MCF 10A (cell line): ENCODE data around the gene XPNPEP2. TPM values are rescaled to one million over a fixed set of nuclear protein-coding genes. Genes with fewer than 3 reads are reported as not detected.

Experiments
- BruUV-seq: library from RNA; stranded (reverse); fragments of 400-500 nt; replicated peaks from 2 replicates; lab custom pipeline; 2021; lab: Mats Ljungman, UMichigan
- CTCF ChIA-PET: fragments of 300-600 bp; sonication (Branson Sonifier 250); formaldehyde crosslinking; extraction: SDS; loops from one replicate; lab custom pipeline; 2021; ENCODE audit warnings: antibody characterized with exemption, inconsistent platforms; lab: Yijun Ruan, JAX
- POLR2A ChIA-PET: fragments of 300-600, 350-650 bp; sonication (Branson Sonifier 250); formaldehyde crosslinking; extraction: SDS; loops from one replicate; lab custom pipeline; 2020; ENCODE audit warnings: antibody characterized with exemption, inconsistent platforms; lab: Yijun Ruan, JAX
- DNase-seq: peaks from one replicate; pipeline ENCODE4 v3.0.0-alpha.2; 2018; ENCODE audit not compliant: unreplicated experiment
- H3K27ac Mint-ChIP-seq: one replicate; pipeline ENCODE4 v1.8.0; 2022; ENCODE audit warnings: mild to moderate bottlenecking, low read depth, mixed read lengths; ENCODE audit not compliant: unreplicated experiment
- H3K27me3 Mint-ChIP-seq: one replicate; pipeline ENCODE4 v1.8.0; 2022; ENCODE audit warnings: mixed read lengths; ENCODE audit not compliant: insufficient read depth, unreplicated experiment
- H3K36me3 Mint-ChIP-seq: one replicate; pipeline ENCODE4 v1.8.0; 2022; ENCODE audit warnings: mild to moderate bottlenecking, moderate library complexity, mixed read lengths; ENCODE audit not compliant: insufficient read depth, unreplicated experiment
- H3K4me1 Mint-ChIP-seq: one replicate; pipeline ENCODE4 v1.8.0; 2022; ENCODE audit warnings: mixed read lengths; ENCODE audit not compliant: insufficient read depth, unreplicated experiment
- H3K4me3 Mint-ChIP-seq: one replicate; pipeline ENCODE4 v1.8.0; 2022; ENCODE audit warnings: mild to moderate bottlenecking, moderate library complexity, mixed read lengths; ENCODE audit not compliant: unreplicated experiment
- H3K9me3 Mint-ChIP-seq: one replicate; pipeline ENCODE4 v1.8.0; 2022; ENCODE audit warnings: mixed read lengths; ENCODE audit not compliant: unreplicated experiment
- intact Hi-C: fragments of 100-400 bp; cut with micrococcal nuclease; formaldehyde crosslinking; loops from 2 replicates; pipeline ENCODE4 v1.14.1; 2022
- total RNA-seq: library from RNA; stranded (reverse); gene quantifications from 2 replicates; pipeline ENCODE4 v1.2.3, GENCODE V29; 2022
- TF ChIP-seq, protein P1 (sequence below): fragments of 200-600 bp; IDR thresholded peaks from one replicate; pipeline ENCODE4 v1.8.0; 2022; ENCODE audit warnings: antibody characterized with exemption, mild to moderate bottlenecking; ENCODE audit not compliant: unreplicated experiment

XPNPEP2 gene
- total RNA-seq, 1 experiment from 2014 or later: not detected

DNA sequence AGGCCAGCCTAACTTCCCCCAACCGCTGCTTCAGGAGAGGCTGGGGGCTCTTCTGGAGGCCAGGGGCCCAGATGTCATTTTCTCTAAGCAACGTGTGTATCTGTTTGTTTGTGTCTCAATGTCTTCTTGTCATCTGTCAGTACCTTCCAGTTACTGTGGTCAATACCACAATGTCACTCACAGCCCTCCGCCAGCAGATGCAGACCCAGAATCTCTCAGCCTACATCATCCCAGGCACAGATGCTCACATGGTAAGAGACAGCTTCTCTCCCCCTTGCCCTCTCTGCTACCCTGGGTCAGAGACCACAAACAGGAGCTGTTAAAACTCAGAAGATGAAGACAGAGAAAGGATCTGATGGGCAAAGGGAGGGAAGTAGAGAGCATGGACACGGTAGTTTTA, 5.0 kb downstream of the XPNPEP2 start:
- Mint-ChIP-seq H3K9me3 (no peaks in the 10 kb centered on the region), H3K4me3 (no peak overlapping the region), H3K27ac (no peak overlapping the region), H3K27me3 (peaks cover 47% of the 10 kb centered on the region), H3K36me3 (no peaks in the 10 kb centered on the region), H3K4me1 (peaks cover 7% of the 10 kb centered on the region)
- CTCF ChIA-PET: interaction anchor here (0.6 to 1.2 kb wide), 4 partner anchors 14 to 317 kb away, joined by 3 to 5 read pairs (median 3); no protein-coding TSS in a partner anchor
- POLR2A ChIA-PET: no interaction called here
- BruUV-seq: no TSS peak
- TF ChIP-seq, protein P1, sequence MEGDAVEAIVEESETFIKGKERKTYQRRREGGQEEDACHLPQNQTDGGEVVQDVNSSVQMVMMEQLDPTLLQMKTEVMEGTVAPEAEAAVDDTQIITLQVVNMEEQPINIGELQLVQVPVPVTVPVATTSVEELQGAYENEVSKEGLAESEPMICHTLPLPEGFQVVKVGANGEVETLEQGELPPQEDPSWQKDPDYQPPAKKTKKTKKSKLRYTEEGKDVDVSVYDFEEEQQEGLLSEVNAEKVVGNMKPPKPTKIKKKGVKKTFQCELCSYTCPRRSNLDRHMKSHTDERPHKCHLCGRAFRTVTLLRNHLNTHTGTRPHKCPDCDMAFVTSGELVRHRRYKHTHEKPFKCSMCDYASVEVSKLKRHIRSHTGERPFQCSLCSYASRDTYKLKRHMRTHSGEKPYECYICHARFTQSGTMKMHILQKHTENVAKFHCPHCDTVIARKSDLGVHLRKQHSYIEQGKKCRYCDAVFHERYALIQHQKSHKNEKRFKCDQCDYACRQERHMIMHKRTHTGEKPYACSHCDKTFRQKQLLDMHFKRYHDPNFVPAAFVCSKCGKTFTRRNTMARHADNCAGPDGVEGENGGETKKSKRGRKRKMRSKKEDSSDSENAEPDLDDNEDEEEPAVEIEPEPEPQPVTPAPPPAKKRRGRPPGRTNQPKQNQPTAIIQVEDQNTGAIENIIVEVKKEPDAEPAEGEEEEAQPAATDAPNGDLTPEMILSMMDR: no peak
- no peak for DNase-seq
- intact Hi-C loops: no loop called here

DNA sequence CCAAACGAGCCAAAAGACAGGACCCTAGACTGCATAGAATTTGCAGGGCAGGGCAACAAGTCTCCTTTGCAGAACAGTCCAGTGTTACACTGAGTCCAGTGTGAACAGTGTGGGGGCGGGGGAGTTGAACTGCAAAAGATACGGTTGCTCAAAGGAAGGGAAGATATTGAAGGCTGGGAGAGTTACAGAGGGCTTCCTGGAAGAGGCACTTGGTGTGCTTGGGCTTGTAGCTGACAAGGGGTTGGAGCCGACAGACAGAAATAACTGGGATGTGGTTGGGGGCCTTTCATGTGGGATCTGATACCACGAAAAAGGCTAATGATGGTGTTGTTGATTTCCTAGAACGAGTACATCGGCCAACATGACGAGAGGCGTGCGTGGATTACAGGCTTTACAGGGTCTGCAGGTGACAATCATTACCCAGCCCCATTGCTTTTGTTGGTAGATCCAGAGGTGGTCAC, 6.1 kb downstream of the XPNPEP2 start:
- no TSS peak for BruUV-seq
- intact Hi-C loops: no loop called here
- peaks cover 7% of the 10 kb centered on the region for H3K4me1 Mint-ChIP-seq
- H3K4me3 Mint-ChIP-seq: no peak overlapping the region
- no peak for DNase-seq
- no peaks in the 10 kb centered on the region for H3K36me3 Mint-ChIP-seq
- POLR2A ChIA-PET: no interaction called here
- no peak overlapping the region for H3K27ac Mint-ChIP-seq
- H3K9me3 Mint-ChIP-seq: no peaks in the 10 kb centered on the region
- CTCF ChIA-PET: interaction anchor here (1.2 kb wide), 1 partner anchor 316 kb away, joined by 3 read pairs; no protein-coding TSS in a partner anchor
- TF ChIP-seq, protein P1: no peak
- peaks cover 36% of the 10 kb centered on the region for H3K27me3 Mint-ChIP-seq

DNA sequence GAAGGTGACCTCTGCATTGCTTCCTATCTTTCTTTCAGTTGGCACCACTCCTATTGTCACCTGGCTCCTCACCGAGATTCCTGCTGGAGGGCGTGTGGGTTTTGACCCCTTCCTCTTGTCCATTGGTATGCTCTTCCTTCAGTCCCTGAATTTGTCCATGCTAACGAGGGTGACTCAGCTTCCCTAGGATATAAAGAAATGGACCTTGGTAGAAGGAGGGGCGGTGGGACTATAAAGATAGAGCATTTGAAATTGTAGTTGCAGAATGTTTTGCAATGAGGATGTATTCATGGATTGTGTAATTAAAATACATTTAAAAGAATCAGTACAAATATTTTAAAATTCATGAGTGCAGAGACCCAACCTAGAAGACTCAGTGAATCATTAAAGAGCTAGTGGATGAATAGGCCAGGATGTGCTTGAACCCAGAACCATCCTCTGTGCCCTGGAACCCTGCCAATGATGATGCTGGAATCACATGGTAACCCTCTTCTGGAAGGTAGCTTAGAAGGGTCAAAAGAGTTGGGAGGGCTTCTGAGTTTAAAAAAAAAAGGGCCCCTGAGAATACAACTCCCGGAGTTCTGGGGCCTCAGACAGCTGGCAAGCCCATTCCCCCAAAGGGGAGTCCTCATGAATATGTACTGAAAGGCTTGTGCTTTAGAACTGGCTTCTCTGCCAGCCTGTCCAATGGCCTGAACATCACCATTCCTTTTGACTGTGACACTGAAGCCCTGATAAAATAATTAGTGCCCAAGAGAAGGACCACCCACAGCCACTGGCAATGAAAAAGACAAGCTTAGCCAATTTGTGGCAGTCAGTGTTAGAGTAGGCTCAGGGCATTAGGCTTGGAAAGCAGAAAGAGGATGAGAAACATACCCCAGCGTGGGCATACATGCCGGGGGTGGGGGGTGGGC, 8.0 kb downstream of the XPNPEP2 start:
- POLR2A ChIA-PET: no interaction called here

DNA sequence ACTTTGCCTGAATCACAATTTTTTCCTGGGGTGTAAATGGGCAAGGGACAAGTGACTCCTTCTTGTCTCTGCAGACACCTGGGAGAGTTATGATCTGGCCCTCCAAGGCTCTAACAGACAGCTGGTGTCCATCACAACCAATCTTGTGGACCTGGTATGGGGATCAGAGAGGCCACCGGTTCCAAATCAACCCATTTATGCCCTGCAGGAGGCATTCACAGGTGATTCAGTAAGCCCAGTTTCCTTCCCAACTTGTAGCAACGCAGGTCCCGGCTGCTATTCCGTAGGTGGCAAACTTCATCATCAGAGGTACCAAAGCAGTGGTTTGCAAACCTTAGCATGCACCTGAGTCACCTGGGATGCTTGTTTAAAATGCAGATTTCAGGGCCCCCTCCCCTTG, 8.8 kb downstream of the XPNPEP2 start:
- DNase-seq: no peak
- ChIA-PET POLR2A (no interaction called here), CTCF (interaction anchor here (1.0 to 1.8 kb wide), 3 partner anchors 11 to 109 kb away, joined by 6 to 7 read pairs (median 6); no protein-coding TSS in a partner anchor)
- Mint-ChIP-seq H3K9me3 (no peaks in the 10 kb centered on the region), H3K36me3 (no peaks in the 10 kb centered on the region), H3K4me3 (no peak overlapping the region), H3K27me3 (peaks cover 36% of the 10 kb centered on the region), H3K27ac (no peak overlapping the region), H3K4me1 (peaks cover 7% of the 10 kb centered on the region)
- no TSS peak for BruUV-seq
- TF ChIP-seq, protein P1: no peak
- intact Hi-C loops: no loop called here

More for the DNA sequence above, 8.0 kb downstream of the XPNPEP2 start:
- no peak for DNase-seq
- no TSS peak for BruUV-seq
- intact Hi-C loops: no loop called here
- no peak overlapping the region for H3K27ac Mint-ChIP-seq
- H3K36me3 Mint-ChIP-seq: no peaks in the 10 kb centered on the region
- TF ChIP-seq, protein P1: no peak
- H3K4me1 Mint-ChIP-seq: peaks cover 7% of the 10 kb centered on the region
- peaks cover 36% of the 10 kb centered on the region for H3K27me3 Mint-ChIP-seq
- no peak overlapping the region for H3K4me3 Mint-ChIP-seq
- no peaks in the 10 kb centered on the region for H3K9me3 Mint-ChIP-seq
- CTCF ChIA-PET: interaction anchor here (1.0 to 2.0 kb wide), 4 partner anchors 10 to 146 kb away, joined by 4 to 7 read pairs (median 6); no protein-coding TSS in a partner anchor
